ENCODE data around the gene AKAP17A. TPM values are rescaled to one million over a fixed set of nuclear protein-coding genes. Genes with fewer than 3 reads are reported as not detected.
"Not testable (repeated sequence)": the region's sequence is repeated elsewhere in the genome, so short reads cannot be mapped to it uniquely, and the experiment has no call there.

Gene AKAP17A
- total RNA-seq, 1 experiment from 2014 or later: 26.9 TPM

DNA sequence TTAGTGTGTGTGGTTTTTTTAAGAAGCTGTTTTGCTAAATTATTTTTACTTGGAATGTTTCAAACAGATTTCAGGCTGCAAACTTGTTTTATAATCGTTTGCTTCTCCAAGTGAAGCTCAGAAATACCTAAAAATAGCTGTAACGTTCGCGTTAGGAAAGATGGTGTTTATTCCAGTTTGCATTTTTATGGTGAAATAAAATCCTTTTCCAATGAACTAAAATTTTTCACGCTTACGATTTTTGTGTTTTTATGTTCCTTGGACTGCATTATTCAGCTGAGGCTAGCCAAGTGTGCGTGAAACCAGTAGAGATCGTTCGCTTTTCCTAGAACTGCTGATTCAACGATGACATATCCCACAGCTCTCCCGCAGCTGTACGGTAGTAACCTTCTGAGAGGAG, 10.9 kb downstream of the AKAP17A start:
- DNase-seq (ENCODE audit: low read depth in 1 of 2, low spot score in 2 of 2): no peak
- H3K36me3 ChIP-seq: peaks cover 66% of the 10 kb centered on the region

DNA sequence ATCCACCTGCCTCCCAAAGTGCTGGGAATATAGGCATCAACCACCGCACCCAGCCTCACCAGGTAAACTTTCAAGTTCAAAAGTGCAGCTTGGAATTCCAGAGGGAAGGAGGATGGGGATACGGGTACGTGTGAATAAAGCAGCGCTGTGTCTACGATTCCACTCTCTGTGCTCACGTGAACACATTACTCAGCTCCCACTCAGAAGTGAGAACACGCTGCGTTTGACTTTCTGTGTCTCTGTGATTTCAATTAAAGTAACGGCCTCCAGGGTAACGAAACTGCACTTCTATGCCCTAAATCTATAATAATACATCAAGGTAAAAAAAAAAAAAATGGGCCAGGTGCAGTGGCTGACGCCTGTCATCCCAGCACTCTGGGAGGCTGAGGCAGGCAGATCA, 15.1 kb downstream of the AKAP17A start:
- Histone ChIP-seq H3K4me1 (replicated peaks) (no peaks in the 10 kb centered on the region), H3K27ac (no peak overlapping the region), H3K4me3 (no peak overlapping the region), H3K36me3 (peaks cover 24% of the 10 kb centered on the region), H3K9me3 (replicated peaks) (no peaks in the 10 kb centered on the region), H3K27me3 (replicated peaks) (no peaks in the 10 kb centered on the region)
- DNase-seq (ENCODE audit: low read depth in 1 of 2, low spot score in 2 of 2): no peak

More for the DNA sequence above, 10.9 kb downstream of the AKAP17A start:
- H3K4me1 ChIP-seq (replicated peaks): no peaks in the 10 kb centered on the region
- no peaks in the 10 kb centered on the region for H3K27me3 ChIP-seq (replicated peaks)
- no peak overlapping the region for H3K27ac ChIP-seq
- H3K4me3 ChIP-seq: no peak overlapping the region
- no peaks in the 10 kb centered on the region for H3K9me3 ChIP-seq (replicated peaks)

DNA sequence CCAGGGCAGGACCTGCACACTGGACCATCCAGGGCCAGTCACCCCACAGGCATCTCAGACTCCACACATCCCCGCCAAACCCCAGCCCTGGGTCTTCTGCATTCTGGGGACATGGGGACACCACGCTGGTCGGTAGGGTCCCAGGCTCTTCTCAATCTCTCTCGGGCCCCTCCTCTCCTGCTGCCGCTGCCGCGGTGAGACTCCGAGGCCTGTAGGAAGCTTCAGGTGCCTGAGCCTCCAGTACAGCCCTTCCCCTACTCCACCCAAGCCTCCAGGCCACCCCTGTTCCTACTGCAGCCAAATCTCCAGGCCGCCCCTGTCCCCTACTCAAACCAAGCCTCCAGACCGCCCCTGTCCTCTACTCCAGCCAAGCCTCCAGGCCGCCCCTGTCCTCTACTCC, 17.9 kb downstream of the AKAP17A start:
- no peaks in the 10 kb centered on the region for H3K36me3 ChIP-seq
- H3K4me3 ChIP-seq: no peak overlapping the region
- H3K27me3 ChIP-seq (replicated peaks): no peaks in the 10 kb centered on the region
- H3K4me1 ChIP-seq (replicated peaks): no peaks in the 10 kb centered on the region
- no peak overlapping the region for H3K27ac ChIP-seq
- H3K9me3 ChIP-seq (replicated peaks): no peaks in the 10 kb centered on the region
- DNase-seq (ENCODE audit: low read depth in 1 of 2, low spot score in 2 of 2): no peak

GRCh38 chrX:1609762-1610161, 18.4 kb downstream of the AKAP17A start:
- Histone ChIP-seq H3K27ac (no peak overlapping the region), H3K4me3 (no peak overlapping the region), H3K36me3 (no peaks in the 10 kb centered on the region), H3K4me1 (replicated peaks) (no peaks in the 10 kb centered on the region), H3K27me3 (replicated peaks) (no peaks in the 10 kb centered on the region), H3K9me3 (replicated peaks) (no peaks in the 10 kb centered on the region)
- no peak for DNase-seq (ENCODE audit: low read depth in 1 of 2, low spot score in 2 of 2)

- no peak for DNase-seq (ENCODE audit: low read depth in 1 of 2, low spot score in 2 of 2)
- no peaks in the 10 kb centered on the region for H3K27me3 ChIP-seq (replicated peaks)
- H3K36me3 ChIP-seq: no peaks in the 10 kb centered on the region
- no peak overlapping the region for H3K27ac ChIP-seq
- H3K4me3 ChIP-seq: no peak overlapping the region
- H3K9me3 ChIP-seq (replicated peaks): no peaks in the 10 kb centered on the region
- no peaks in the 10 kb centered on the region for H3K4me1 ChIP-seq (replicated peaks)
Observed at GRCh38 chrX:1610166-1610565, 18.8 kb downstream of the AKAP17A start.

DNA sequence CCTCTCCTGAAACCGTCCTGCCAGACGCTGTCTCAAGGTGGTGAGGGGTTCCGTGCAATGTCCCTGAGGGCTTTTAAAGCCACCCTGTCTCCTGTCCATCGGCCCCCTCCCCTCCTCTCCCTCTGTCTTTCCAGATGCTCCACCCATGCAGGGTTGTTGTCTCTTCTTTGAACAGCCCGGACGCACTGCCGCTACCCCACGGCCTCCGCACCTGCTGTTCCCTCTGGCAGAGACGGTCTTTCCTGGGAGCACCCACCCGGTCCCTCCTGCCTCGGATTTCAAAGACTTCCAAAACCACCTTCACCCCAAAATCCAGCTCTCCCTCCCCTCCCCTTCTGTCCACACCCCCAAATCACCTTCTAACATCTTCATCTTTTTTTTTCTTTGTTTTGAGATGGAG, 19.3 kb downstream of the AKAP17A start:
- Histone ChIP-seq H3K27ac (no peak overlapping the region), H3K27me3 (replicated peaks) (no peaks in the 10 kb centered on the region), H3K4me1 (replicated peaks) (no peaks in the 10 kb centered on the region), H3K4me3 (no peak overlapping the region), H3K36me3 (no peaks in the 10 kb centered on the region), H3K9me3 (replicated peaks) (no peaks in the 10 kb centered on the region)
- no peak for DNase-seq (ENCODE audit: low read depth in 1 of 2, low spot score in 2 of 2)

DNA sequence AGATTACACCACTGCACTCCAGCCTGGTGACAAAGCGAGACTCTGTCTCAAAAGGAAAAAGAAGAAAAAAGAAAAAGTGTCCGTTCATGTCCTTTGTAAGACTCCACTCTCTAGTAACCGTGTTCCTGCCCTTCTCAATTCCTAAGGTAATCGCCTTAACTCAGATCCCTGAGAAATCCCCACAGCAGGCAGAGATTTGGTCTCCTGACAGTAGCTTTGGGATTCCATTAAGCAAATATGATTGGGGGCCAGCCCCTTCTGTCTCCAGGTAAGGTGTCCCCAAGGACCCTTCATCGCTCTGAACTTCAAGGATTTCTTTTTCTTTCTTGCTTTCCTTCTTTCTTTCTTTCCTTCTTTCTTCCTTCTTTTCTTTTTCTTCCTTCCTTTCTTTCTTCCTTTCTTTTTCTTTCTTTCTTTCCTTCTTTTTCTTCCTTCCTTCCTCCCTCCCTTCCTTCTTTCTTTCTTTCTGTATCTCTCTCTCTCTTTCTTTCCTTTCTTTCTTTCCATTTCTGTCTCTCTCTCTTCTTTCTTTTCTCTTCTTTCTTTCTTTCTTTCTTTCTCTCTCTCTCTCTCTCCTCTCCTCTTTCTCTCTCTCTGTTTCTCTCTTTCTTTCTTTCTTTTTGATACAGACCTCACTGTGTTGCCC, 21.4 kb downstream of the AKAP17A start:
- no peaks in the 10 kb centered on the region for H3K27me3 ChIP-seq (replicated peaks)
- no peaks in the 10 kb centered on the region for H3K36me3 ChIP-seq
- no peak overlapping the region for H3K27ac ChIP-seq
- no peaks in the 10 kb centered on the region for H3K9me3 ChIP-seq (replicated peaks)
- no peak for DNase-seq (ENCODE audit: low read depth in 1 of 2, low spot score in 2 of 2)
- no peaks in the 10 kb centered on the region for H3K4me1 ChIP-seq (replicated peaks)
- H3K4me3 ChIP-seq: no peak overlapping the region

- Histone ChIP-seq H3K9me3 (replicated peaks) (no peaks in the 10 kb centered on the region), H3K27me3 (replicated peaks) (no peaks in the 10 kb centered on the region), H3K27ac (no peak within 1 kb of the TSS), H3K36me3 (no peaks in the 10 kb centered on the region), H3K4me1 (replicated peaks) (no peaks in the 10 kb centered on the region), H3K4me3 (no peak within 1 kb of the TSS)
- DNase-seq (ENCODE audit: low read depth in 1 of 2, low spot score in 2 of 2): no peak
Observed at GRCh38 chrX:1614927-1615326, 23.5 kb downstream of the AKAP17A start, which contains the start of gene ASMT. Gene ASMT (plus strand): TSS chrX:1615059. CDS start chrX:1615200, 141 bp downstream.

DNA sequence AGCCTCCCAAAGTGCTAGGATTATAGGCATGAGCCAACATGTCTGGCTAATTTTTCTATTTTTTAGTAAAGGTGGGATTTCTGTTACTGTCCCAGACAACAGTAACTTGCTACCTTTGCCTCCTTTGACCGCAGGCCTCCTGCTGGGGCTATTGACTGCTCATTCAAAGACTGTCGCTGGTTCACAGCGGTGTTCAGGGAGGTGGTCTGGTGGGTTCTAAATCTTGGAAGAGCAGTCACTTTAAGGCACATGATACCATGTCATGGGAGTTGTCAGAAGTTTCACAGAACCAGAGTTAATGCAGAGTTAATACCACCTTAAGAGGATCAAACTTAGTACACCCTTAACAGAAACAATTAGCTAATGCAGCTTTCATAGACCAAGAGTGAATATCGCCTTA, 27.3 kb downstream of the AKAP17A start:
- no peaks in the 10 kb centered on the region for H3K9me3 ChIP-seq (replicated peaks)
- H3K27ac ChIP-seq: no peak overlapping the region
- H3K27me3 ChIP-seq (replicated peaks): no peaks in the 10 kb centered on the region
- no peak for DNase-seq (ENCODE audit: low read depth in 1 of 2, low spot score in 2 of 2)
- no peaks in the 10 kb centered on the region for H3K36me3 ChIP-seq
- no peaks in the 10 kb centered on the region for H3K4me1 ChIP-seq (replicated peaks)
- no peak overlapping the region for H3K4me3 ChIP-seq

DNA sequence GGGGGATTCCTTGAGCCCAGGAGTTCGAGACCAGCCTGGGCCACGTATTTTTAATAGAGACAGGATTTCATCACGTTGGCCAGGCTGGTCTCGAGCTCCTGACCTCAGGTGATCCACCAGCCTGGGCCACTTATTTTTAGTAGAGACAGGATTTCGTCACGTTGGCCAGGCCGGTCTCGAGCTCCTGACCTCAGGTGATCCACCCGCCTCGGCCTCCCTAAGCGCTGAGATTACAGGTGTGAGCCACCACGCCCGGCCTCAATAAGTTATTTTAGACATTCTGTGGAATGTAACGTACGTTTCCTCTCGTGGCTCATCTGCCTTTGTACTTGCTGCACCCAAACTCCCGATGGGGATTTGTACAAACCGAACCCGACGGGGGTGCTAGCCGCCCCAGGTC, 32.3 kb downstream of the AKAP17A start:
- Histone ChIP-seq H3K27ac (no peak overlapping the region), H3K9me3 (replicated peaks) (no peaks in the 10 kb centered on the region), H3K4me1 (replicated peaks) (no peaks in the 10 kb centered on the region), H3K4me3 (no peak overlapping the region), H3K36me3 (no peaks in the 10 kb centered on the region), H3K27me3 (replicated peaks) (no peaks in the 10 kb centered on the region)
- DNase-seq (ENCODE audit: low read depth in 1 of 2, low spot score in 2 of 2): no peak

DNA sequence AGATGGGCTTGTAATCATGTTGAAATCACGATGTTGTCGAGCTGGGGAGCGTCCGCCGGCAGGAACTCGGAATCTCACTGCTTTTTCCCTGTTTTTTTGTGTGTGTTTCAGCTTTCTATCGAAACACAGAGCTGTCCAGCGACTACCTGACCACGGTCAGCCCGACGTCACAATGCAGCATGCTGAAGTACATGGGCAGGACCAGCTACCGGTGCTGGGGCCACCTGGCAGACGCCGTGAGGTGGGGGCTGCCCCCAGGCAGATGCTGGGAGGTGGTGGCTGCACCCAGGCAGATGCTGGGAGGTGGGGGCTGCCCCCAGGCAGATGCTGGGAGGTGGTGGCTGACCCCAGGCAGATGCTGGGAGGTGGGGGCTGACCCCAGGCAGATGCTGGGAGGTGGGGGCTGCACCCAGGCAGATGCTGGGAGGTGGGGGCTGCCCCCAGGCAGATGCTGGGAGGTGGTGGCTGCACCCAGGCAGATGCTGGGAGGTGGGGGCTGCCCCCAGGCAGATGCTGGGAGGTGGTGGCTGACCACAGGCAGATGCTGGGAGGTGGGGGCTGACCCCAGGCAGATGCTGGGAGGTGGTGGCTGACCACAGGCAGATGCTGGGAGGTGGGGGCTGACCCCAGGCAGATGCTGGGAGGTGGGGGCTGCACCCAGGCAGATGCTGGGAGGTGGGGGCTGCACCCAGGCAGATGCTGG, 32.9 kb downstream of the AKAP17A start:
- not testable (repeated sequence) for H3K4me1 ChIP-seq (replicated peaks); H3K9me3 ChIP-seq (replicated peaks); H3K27ac ChIP-seq; H3K27me3 ChIP-seq (replicated peaks); H3K4me3 ChIP-seq; DNase-seq (ENCODE audit: low read depth in 1 of 2, low spot score in 2 of 2); H3K36me3 ChIP-seq

DNA sequence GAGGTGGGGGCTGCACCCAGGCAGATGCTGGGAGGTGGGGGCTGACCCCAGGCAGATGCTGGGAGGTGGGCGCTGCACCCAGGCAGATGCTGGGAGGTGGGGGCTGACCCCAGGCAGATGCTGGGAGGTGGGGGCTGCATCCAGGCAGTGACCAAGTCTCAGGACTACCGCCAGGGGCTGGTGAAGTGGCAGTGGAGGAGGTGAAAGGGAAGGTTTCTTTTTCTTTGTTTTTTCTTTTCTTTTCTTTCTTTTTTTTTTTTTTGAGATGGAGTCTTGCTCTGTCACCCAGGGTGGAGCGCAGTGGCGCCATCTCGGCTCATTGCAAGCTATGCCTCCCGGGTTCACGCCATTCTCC, 33.4 kb downstream of the AKAP17A start:
- H3K36me3 ChIP-seq; H3K4me3 ChIP-seq; H3K4me1 ChIP-seq (replicated peaks); H3K9me3 ChIP-seq (replicated peaks); H3K27ac ChIP-seq; DNase-seq (ENCODE audit: low read depth in 1 of 2, low spot score in 2 of 2); H3K27me3 ChIP-seq (replicated peaks): not testable (repeated sequence)

GRCh38 chrX:1629244-1629643, 37.8 kb downstream of the AKAP17A start:
- Histone ChIP-seq H3K4me3 (no peak overlapping the region), H3K9me3 (replicated peaks) (no peaks in the 10 kb centered on the region), H3K4me1 (replicated peaks) (no peaks in the 10 kb centered on the region), H3K27me3 (replicated peaks) (no peaks in the 10 kb centered on the region), H3K27ac (no peak overlapping the region), H3K36me3 (no peaks in the 10 kb centered on the region)
- no peak for DNase-seq (ENCODE audit: low read depth in 1 of 2, low spot score in 2 of 2)

DNA sequence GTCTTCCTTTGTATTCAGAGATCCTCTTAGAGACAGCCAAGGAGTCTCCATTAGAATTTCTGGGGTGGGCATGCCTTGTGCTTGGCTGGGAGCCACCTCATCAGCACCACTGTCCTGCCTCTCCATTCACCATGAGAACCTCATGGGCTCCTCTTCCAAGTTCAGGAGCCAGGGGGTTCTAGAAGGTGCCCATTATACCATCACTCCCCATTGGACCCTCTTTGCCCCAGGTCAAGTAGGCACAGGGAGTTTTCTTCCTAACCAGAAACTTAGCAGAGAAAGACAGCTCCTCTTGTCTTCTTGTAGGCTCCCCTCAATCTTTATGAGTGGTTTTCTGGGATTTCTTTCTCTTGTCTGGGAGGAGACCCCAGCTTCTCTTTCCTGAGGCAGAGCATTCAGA, 54.6 kb downstream of the AKAP17A start:
- H3K9me3 ChIP-seq (replicated peaks): no peaks in the 10 kb centered on the region; the same call in 1 of the 2 replicates
- H3K27me3 ChIP-seq (replicated peaks): no peaks in the 10 kb centered on the region
- no peak for DNase-seq (ENCODE audit: low read depth in 1 of 2, low spot score in 2 of 2)
- H3K4me3 ChIP-seq: no peak overlapping the region
- H3K4me1 ChIP-seq (replicated peaks): no peaks in the 10 kb centered on the region
- no peak overlapping the region for H3K27ac ChIP-seq
- H3K36me3 ChIP-seq: no peaks in the 10 kb centered on the region

- Histone ChIP-seq H3K36me3 (no peaks in the 10 kb centered on the region), H3K9me3 (replicated peaks) (no peaks in the 10 kb centered on the region; the same call in 1 of the 2 replicates), H3K4me3 (no peak overlapping the region), H3K4me1 (replicated peaks) (no peaks in the 10 kb centered on the region), H3K27ac (no peak overlapping the region), H3K27me3 (replicated peaks) (no peaks in the 10 kb centered on the region)
- no peak for DNase-seq (ENCODE audit: low read depth in 1 of 2, low spot score in 2 of 2)
Observed at GRCh38 chrX:1649621-1650020, 58.2 kb downstream of the AKAP17A start.
